ENCODE results near the gene MMAB.

MMAB gene

GRCh38 chr12:109598428-109598854 is 25.1 kb upstream of the MMAB start:
- no peak overlapping the region for H3K4me3 ChIP-seq (ENCODE audit: control insufficient read depth, low read depth, low read length)
- no peak for TF ChIP-seq CTCF (IDR thresholded peaks at IDR 0.05; ENCODE audit: control insufficient read depth, insufficient read depth, low read depth, low read length, missing control alignments)
- no peak for DNase-seq (ENCODE audit: low read depth)

GRCh38 chr12:109597795-109598427 is 24.6 kb upstream of the MMAB start:
- DNase-seq (ENCODE audit: low read depth) = peak; percentile 29
- TF ChIP-seq CTCF (IDR thresholded peaks at IDR 0.05; ENCODE audit: control insufficient read depth, insufficient read depth, low read depth, low read length, missing control alignments) = peak; percentile 97
- H3K4me3 ChIP-seq (ENCODE audit: control insufficient read depth, low read depth, low read length) = no peak overlapping the region; the same call in 1 of the 2 replicates

GRCh38 chr12:109597414-109597794 is 24.1 kb upstream of the MMAB start:
- TF ChIP-seq CTCF (IDR thresholded peaks at IDR 0.05; ENCODE audit: control insufficient read depth, insufficient read depth, low read depth, low read length, missing control alignments) = no peak
- no peak overlapping the region; the same call in 1 of the 2 replicates for H3K4me3 ChIP-seq (ENCODE audit: control insufficient read depth, low read depth, low read length)
- DNase-seq (ENCODE audit: low read depth) = no peak

- no peak for DNase-seq (ENCODE audit: low read depth)
- H3K4me3 ChIP-seq (ENCODE audit: control insufficient read depth, low read depth, low read length) = no peak overlapping the region
- TF ChIP-seq CTCF (IDR thresholded peaks at IDR 0.05; ENCODE audit: control insufficient read depth, insufficient read depth, low read depth, low read length, missing control alignments) = no peak
Observed at GRCh38 chr12:109596418-109597244, 23.3 kb upstream of the MMAB start.

GRCh38 chr12:109595321-109595902 is 22.1 kb upstream of the MMAB start:
- TF ChIP-seq CTCF (IDR thresholded peaks at IDR 0.05; ENCODE audit: control insufficient read depth, insufficient read depth, low read depth, low read length, missing control alignments) = no peak
- no peak overlapping the region for H3K4me3 ChIP-seq (ENCODE audit: control insufficient read depth, low read depth, low read length)
- DNase-seq (ENCODE audit: low read depth) = no peak

- H3K4me3 ChIP-seq (ENCODE audit: control insufficient read depth, low read depth, low read length) = no peak overlapping the region
- no peak for TF ChIP-seq CTCF (IDR thresholded peaks at IDR 0.05; ENCODE audit: control insufficient read depth, insufficient read depth, low read depth, low read length, missing control alignments)
- no peak for DNase-seq (ENCODE audit: low read depth)
Observed at GRCh38 chr12:109594556-109595317, 21.4 kb upstream of the MMAB start.
